Neuronal stem cell (in vitro differentiated cells): ENCODE data around the gene STRADB. TPM values are rescaled to one million over a fixed set of nuclear protein-coding genes. Genes with fewer than 3 reads are reported as not detected.

Experiments
- small RNA-seq: library from polyadenylated mRNA; stranded (forward); fragments of <200 nt; extraction: miRNeasy Mini kit (QIAGEN cat#:217004); gene quantifications from one replicate; pipeline ENCODE3, GENCODE V24; 2013; ENCODE audit not compliant: insufficient read depth

STRADB gene

Small RNAs within 50 kb of the gene (small RNA-seq; reads per million reads assigned to genes)
- not detected for gene RF00019
